ENCODE data around the gene CDK12.
"Not testable (repeated sequence)": the region's sequence is repeated elsewhere in the genome, so short reads cannot be mapped to it uniquely, and the experiment has no call there.

CDK12 gene

GRCh38 chr17:39530513-39530912 is 69.2 kb downstream of the CDK12 start:
- no peaks in the 10 kb centered on the region for H3K9me3 ChIP-seq (ENCODE audit: insufficient read depth, low read length)
- peaks cover 67% of the 10 kb centered on the region for H3K36me3 ChIP-seq (ENCODE audit: insufficient read depth, insufficient read length, low read length)
- no peak for DNase-seq (ENCODE audit: low read depth, low spot score)

GRCh38 chr17:39531252-39531651 is 70.0 kb downstream of the CDK12 start:
- H3K9me3 ChIP-seq (ENCODE audit: insufficient read depth, low read length) = no peaks in the 10 kb centered on the region
- no peak for TF ChIP-seq SUZ12 (IDR thresholded peaks at IDR 0.05; ENCODE audit: extremely low read depth, insufficient read depth, insufficient read length)
- TF ChIP-seq YY1 (IDR thresholded peaks at IDR 0.05; ENCODE audit: insufficient read depth, insufficient read length) = no peak
- TF ChIP-seq ZNF274 (IDR thresholded peaks at IDR 0.05; ENCODE audit: low read depth, low read length) = no peak
- DNase-seq (ENCODE audit: low read depth, low spot score) = no peak

More at GRCh38 chr17:39530513-39530912, 69.2 kb downstream of the CDK12 start:
- Histone ChIP-seq H3K27me3 (ENCODE audit: insufficient read depth, insufficient read length) (no peaks in the 10 kb centered on the region), H3K4me3 (ENCODE audit: insufficient read length, low read depth) (no peak overlapping the region), H3K4me1 (ENCODE audit: insufficient read depth, insufficient read length) (no peaks in the 10 kb centered on the region), H3K9ac (ENCODE audit: insufficient read length, low read depth) (no peak overlapping the region)
- TF ChIP-seq YY1 (IDR thresholded peaks at IDR 0.05; ENCODE audit: insufficient read depth, insufficient read length) (no peak), SUZ12 (IDR thresholded peaks at IDR 0.05; ENCODE audit: extremely low read depth, insufficient read depth, insufficient read length) (no peak), ZNF274 (IDR thresholded peaks at IDR 0.05; ENCODE audit: low read depth, low read length) (no peak)

GRCh38 chr17:39533891-39534290 is 72.6 kb downstream of the CDK12 start:
- no peak overlapping the region for H3K9ac ChIP-seq (ENCODE audit: insufficient read length, low read depth)
- TF ChIP-seq SUZ12 (IDR thresholded peaks at IDR 0.05; ENCODE audit: extremely low read depth, insufficient read depth, insufficient read length) = no peak
- TF ChIP-seq YY1 (IDR thresholded peaks at IDR 0.05; ENCODE audit: insufficient read depth, insufficient read length) = no peak
- TF ChIP-seq ZNF274 (IDR thresholded peaks at IDR 0.05; ENCODE audit: low read depth, low read length) = no peak
- no peaks in the 10 kb centered on the region for H3K4me1 ChIP-seq (ENCODE audit: insufficient read depth, insufficient read length)
- H3K27me3 ChIP-seq (ENCODE audit: insufficient read depth, insufficient read length) = no peaks in the 10 kb centered on the region
- H3K9me3 ChIP-seq (ENCODE audit: insufficient read depth, low read length) = no peaks in the 10 kb centered on the region
- peaks cover 39% of the 10 kb centered on the region for H3K36me3 ChIP-seq (ENCODE audit: insufficient read depth, insufficient read length, low read length)
- H3K4me3 ChIP-seq (ENCODE audit: insufficient read length, low read depth) = no peak overlapping the region
- no peak for DNase-seq (ENCODE audit: low read depth, low spot score)

More at GRCh38 chr17:39531252-39531651, 70.0 kb downstream of the CDK12 start:
- Histone ChIP-seq H3K27me3 (ENCODE audit: insufficient read depth, insufficient read length) (no peaks in the 10 kb centered on the region), H3K4me1 (ENCODE audit: insufficient read depth, insufficient read length) (no peaks in the 10 kb centered on the region), H3K4me3 (ENCODE audit: insufficient read length, low read depth) (no peak overlapping the region), H3K9ac (ENCODE audit: insufficient read length, low read depth) (no peak overlapping the region), H3K36me3 (ENCODE audit: insufficient read depth, insufficient read length, low read length) (peaks cover 61% of the 10 kb centered on the region)

GRCh38 chr17:39534768-39535405 is 73.6 kb downstream of the CDK12 start:
- no peaks in the 10 kb centered on the region for H3K9me3 ChIP-seq (ENCODE audit: insufficient read depth, low read length)
- H3K9ac ChIP-seq (ENCODE audit: insufficient read length, low read depth) = no peak overlapping the region
- peaks cover 30% of the 10 kb centered on the region for H3K36me3 ChIP-seq (ENCODE audit: insufficient read depth, insufficient read length, low read length)
- no peaks in the 10 kb centered on the region for H3K4me1 ChIP-seq (ENCODE audit: insufficient read depth, insufficient read length)
- no peak for DNase-seq (ENCODE audit: low read depth, low spot score)
- H3K27me3 ChIP-seq (ENCODE audit: insufficient read depth, insufficient read length) = no peaks in the 10 kb centered on the region
- TF ChIP-seq SUZ12 (IDR thresholded peaks at IDR 0.05; ENCODE audit: extremely low read depth, insufficient read depth, insufficient read length) (no peak), YY1 (IDR thresholded peaks at IDR 0.05; ENCODE audit: insufficient read depth, insufficient read length) (no peak), ZNF274 (IDR thresholded peaks at IDR 0.05; ENCODE audit: low read depth, low read length) (no peak)
- H3K4me3 ChIP-seq (ENCODE audit: insufficient read length, low read depth) = no peak overlapping the region

- Histone ChIP-seq H3K9me3 (ENCODE audit: insufficient read depth, low read length) (no peaks in the 10 kb centered on the region), H3K27me3 (ENCODE audit: insufficient read depth, insufficient read length) (no peaks in the 10 kb centered on the region), H3K9ac (ENCODE audit: insufficient read length, low read depth) (no peak overlapping the region), H3K4me1 (ENCODE audit: insufficient read depth, insufficient read length) (no peaks in the 10 kb centered on the region), H3K36me3 (ENCODE audit: insufficient read depth, insufficient read length, low read length) (peaks cover 15% of the 10 kb centered on the region), H3K4me3 (ENCODE audit: insufficient read length, low read depth) (no peak overlapping the region)
- TF ChIP-seq SUZ12 (IDR thresholded peaks at IDR 0.05; ENCODE audit: extremely low read depth, insufficient read depth, insufficient read length) = no peak
- no peak for TF ChIP-seq ZNF274 (IDR thresholded peaks at IDR 0.05; ENCODE audit: low read depth, low read length)
- TF ChIP-seq YY1 (IDR thresholded peaks at IDR 0.05; ENCODE audit: insufficient read depth, insufficient read length) = no peak
- DNase-seq (ENCODE audit: low read depth, low spot score) = no peak
Measured at GRCh38 chr17:39536468-39536867, 75.2 kb downstream of the CDK12 start.

- H3K36me3 ChIP-seq (ENCODE audit: insufficient read depth, insufficient read length, low read length); DNase-seq (ENCODE audit: low read depth, low spot score); H3K9me3 ChIP-seq (ENCODE audit: insufficient read depth, low read length); H3K4me3 ChIP-seq (ENCODE audit: insufficient read length, low read depth); H3K27me3 ChIP-seq (ENCODE audit: insufficient read depth, insufficient read length); H3K9ac ChIP-seq (ENCODE audit: insufficient read length, low read depth); H3K4me1 ChIP-seq (ENCODE audit: insufficient read depth, insufficient read length): not testable (repeated sequence)
Measured at GRCh38 chr17:39537364-39537763, 76.1 kb downstream of the CDK12 start.

- no peak for TF ChIP-seq YY1 (IDR thresholded peaks at IDR 0.05; ENCODE audit: insufficient read depth, insufficient read length)
- TF ChIP-seq ZNF274 (IDR thresholded peaks at IDR 0.05; ENCODE audit: low read depth, low read length) = no peak
- TF ChIP-seq SUZ12 (IDR thresholded peaks at IDR 0.05; ENCODE audit: extremely low read depth, insufficient read depth, insufficient read length) = no peak
- no peaks in the 10 kb centered on the region for H3K4me1 ChIP-seq (ENCODE audit: insufficient read depth, insufficient read length)
- peaks cover 3% of the 10 kb centered on the region for H3K36me3 ChIP-seq (ENCODE audit: insufficient read depth, insufficient read length, low read length)
- no peak for DNase-seq (ENCODE audit: low read depth, low spot score)
- H3K9me3 ChIP-seq (ENCODE audit: insufficient read depth, low read length) = no peaks in the 10 kb centered on the region
- H3K4me3 ChIP-seq (ENCODE audit: insufficient read length, low read depth) = no peak overlapping the region
- no peaks in the 10 kb centered on the region for H3K27me3 ChIP-seq (ENCODE audit: insufficient read depth, insufficient read length)
- H3K9ac ChIP-seq (ENCODE audit: insufficient read length, low read depth) = no peak overlapping the region
Measured at GRCh38 chr17:39538866-39539265, 77.6 kb downstream of the CDK12 start.

Data from NT2/D1 (cell line).